ENCODE measurements around the gene USP7.
"Not testable (repeated sequence)": the region's sequence is repeated elsewhere in the genome, so short reads cannot be mapped to it uniquely, and the experiment has no call there.

USP7 gene

DNA sequence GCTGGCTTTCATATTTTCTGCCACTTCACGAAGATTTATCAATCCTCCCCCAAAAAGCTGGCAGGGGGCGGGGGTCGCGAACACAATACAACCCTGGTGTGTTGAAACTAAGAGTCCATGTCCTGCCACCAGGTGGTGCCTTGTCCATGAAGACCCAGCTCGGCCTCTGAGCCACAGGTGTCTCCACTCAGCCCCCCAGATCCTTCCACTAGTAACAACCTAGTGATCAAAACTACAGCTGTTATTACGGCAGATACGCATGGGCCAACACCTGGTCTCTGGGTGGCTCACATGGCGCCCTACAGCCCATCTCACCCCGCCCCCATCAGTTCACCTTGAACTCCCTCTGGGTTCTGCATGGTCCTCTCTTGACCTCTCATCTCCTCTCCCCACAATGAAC, 27.7 kb downstream of the USP7 start:
- no peak overlapping the region for H3K4me3 ChIP-seq (ENCODE audit: low read length)
- no peak for TF ChIP-seq ZNF274 (IDR thresholded peaks at IDR 0.05; ENCODE audit: low read depth, low read length)

DNA sequence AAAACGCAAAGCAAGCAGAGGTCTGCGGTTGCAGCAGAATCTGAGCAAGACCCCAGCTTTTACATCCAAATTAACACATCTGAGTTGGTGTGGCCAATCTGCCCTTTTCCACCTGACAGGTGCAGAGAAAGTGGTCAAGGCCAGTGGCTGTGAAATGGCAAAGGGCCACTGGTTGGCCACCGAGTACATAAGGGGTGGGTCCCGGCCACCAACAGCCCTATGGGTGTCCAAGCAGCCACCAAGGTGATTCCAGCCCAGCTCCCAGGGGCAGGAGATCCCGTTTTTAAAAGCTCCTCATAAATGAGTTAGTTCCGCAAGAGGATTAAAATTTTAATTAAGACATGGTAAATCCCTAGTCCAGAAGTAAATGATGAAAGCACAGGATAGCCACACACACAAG, 29.1 kb downstream of the USP7 start:
- no peak overlapping the region for H3K4me3 ChIP-seq (ENCODE audit: low read length)
- no peak for TF ChIP-seq ZNF274 (IDR thresholded peaks at IDR 0.05; ENCODE audit: low read depth, low read length)

DNA sequence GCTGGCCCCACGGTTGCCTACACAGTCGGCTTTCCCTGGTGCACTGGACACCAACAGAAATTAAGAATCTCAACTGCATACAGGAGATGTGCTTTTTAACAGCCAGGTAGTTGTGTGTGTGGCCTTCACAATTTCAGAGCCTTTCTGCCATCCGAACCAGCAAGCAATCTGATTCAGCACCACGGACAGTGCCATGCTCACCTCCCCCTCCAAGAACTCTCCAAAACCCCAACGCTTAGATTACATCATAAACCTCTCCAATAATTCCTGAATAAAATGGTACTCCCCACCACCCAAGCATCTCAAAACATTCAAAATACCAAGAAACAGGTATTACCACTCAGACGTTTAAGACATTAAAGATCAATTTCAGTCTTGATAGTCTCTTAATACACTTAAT, 31.8 kb downstream of the USP7 start:
- TF ChIP-seq ZNF274 (IDR thresholded peaks at IDR 0.05; ENCODE audit: low read depth, low read length) = no peak
- H3K4me3 ChIP-seq (ENCODE audit: low read length) = no peak overlapping the region

DNA sequence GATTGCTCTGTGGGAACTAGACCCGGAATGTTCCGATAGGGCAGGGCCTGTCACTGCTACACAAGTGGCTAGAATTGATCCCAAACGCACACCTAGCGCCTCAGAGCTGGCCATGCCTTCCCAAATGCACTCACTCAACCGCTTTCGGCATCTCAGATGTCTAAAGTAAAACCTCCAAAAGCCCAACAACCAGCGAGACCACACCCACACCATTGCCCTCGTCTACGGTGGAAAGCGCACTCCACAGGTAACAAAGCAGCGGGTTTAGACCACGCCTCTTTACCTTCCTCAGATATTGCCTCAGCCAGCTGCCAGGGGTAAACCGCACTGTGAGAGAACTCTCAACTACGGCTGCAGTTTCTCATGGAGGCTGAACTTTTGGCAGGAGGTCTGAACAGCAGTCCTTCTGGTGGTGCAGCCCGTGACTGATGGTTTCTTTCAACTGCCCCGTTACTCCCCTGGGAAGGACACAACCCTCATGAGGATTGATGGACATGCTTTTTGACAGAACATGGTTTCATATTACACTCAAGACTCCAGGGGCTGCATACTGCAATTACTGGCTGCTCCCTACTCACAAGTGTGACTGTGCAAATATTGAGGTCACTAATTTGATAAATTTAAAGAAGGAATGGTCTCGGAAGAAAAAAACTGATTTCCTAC, 34.5 kb downstream of the USP7 start:
- TF ChIP-seq ZNF274 (IDR thresholded peaks at IDR 0.05; ENCODE audit: low read depth, low read length) = no peak
- no peak overlapping the region for H3K4me3 ChIP-seq (ENCODE audit: low read length)

DNA sequence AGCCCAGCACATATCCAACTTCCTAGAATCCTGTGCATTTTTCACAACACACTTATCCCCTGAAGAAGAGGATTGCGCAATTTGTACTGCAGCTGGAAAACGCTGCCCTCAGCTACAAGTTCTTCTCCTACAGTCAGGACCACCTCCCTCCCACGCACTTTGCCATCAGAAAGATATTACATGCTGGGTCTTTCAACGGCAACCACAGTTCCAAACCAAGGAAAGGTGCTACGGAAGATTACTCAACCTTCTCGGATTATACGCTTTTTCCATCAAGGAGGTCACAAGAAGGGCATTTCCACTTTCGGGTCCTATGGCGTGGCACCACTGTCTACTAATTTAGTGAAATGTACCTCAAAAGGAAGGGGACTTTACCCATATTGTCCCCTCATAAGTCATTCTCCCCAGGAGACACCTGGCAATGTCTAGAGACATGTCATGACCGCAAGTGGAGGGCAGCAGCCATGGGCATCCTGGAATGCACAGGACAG, 35.2 kb downstream of the USP7 start:
- H3K4me3 ChIP-seq (ENCODE audit: low read length) = no peak overlapping the region
- no peak for TF ChIP-seq ZNF274 (IDR thresholded peaks at IDR 0.05; ENCODE audit: low read depth, low read length)

DNA sequence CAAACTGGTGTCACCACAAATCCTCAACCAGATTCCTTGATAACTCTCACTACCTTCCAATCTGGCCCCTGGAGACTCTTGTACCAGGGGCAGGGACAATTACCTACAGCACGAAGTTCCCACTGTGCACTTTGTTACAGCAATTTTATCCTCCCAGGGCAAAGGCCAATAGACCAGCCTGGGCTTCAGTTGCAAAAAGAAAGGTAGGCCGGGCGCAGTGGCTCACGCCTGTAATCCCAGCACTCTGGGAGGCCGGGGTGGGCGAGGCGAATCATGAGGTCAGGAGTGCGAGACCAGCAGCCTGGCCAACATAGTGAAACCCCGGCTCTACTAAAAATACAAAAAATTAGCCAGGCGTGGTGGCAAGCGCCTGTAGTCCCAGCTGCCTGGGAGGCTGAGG, 36.9 kb downstream of the USP7 start:
- H3K4me3 ChIP-seq (ENCODE audit: low read length) = no peak overlapping the region
- no peak for TF ChIP-seq ZNF274 (IDR thresholded peaks at IDR 0.05; ENCODE audit: low read depth, low read length)

DNA sequence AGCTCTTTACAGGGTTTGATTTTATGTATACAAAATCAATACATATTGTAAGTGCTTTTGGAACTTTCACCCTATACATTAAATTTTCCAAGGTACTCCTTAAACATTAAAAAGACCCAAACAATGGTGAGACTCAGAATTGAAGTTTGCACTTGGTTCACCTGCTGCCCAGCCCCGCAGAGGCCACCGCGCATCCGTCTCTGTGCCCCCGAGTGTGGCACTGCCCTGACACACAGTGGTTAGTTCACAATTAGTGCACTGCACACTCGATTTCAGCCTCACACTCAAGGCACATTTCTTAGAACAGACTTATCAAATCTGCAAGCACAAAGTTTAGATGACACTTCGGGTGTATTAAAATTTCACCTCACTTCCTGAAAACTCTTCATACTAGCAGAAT, 38.3 kb downstream of the USP7 start:
- H3K4me3 ChIP-seq (ENCODE audit: low read length) = no peak overlapping the region
- no peak for TF ChIP-seq ZNF274 (IDR thresholded peaks at IDR 0.05; ENCODE audit: low read depth, low read length)

DNA sequence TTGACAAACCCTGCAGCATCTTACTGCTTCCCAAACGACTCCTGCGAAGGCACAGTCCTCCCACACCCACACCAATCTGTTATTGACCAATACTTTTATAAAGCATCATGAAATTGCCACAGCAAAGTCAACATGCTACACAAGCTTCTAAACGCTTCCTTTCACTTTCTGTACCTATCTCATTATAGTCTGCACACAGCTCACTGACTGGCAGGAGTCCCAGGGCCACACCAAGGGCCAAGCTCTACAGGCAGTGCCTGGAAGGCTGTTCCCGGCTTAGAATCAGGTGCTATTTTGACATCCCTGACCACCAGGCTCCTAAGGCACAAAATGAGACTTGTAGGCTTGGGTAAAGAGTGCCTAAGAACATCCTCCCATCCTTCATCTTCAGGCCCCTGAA, 39.5 kb downstream of the USP7 start:
- no peak overlapping the region for H3K4me3 ChIP-seq (ENCODE audit: low read length)
- TF ChIP-seq ZNF274 (IDR thresholded peaks at IDR 0.05; ENCODE audit: low read depth, low read length) = no peak

DNA sequence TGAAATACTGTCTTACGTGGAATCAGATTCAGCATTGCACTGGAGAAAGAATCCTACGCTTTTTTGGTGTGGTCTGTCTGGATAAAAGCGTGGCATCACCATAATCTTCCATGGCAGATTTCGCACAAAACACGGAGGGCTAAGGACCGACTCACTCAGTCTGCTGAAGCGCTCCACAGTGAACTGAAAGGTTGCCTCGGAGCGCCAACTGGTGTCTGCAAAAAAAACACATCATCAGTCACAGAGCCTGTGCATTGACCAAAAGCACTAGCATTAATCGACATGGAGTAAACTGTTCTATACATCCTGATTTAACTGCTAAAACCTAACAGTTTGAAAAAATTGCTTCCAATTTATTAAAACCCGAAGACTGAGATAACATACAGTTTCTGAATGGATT, 40.5 kb downstream of the USP7 start:
- TF ChIP-seq ZNF274 (IDR thresholded peaks at IDR 0.05; ENCODE audit: low read depth, low read length) = no peak
- no peak overlapping the region for H3K4me3 ChIP-seq (ENCODE audit: low read length)

DNA sequence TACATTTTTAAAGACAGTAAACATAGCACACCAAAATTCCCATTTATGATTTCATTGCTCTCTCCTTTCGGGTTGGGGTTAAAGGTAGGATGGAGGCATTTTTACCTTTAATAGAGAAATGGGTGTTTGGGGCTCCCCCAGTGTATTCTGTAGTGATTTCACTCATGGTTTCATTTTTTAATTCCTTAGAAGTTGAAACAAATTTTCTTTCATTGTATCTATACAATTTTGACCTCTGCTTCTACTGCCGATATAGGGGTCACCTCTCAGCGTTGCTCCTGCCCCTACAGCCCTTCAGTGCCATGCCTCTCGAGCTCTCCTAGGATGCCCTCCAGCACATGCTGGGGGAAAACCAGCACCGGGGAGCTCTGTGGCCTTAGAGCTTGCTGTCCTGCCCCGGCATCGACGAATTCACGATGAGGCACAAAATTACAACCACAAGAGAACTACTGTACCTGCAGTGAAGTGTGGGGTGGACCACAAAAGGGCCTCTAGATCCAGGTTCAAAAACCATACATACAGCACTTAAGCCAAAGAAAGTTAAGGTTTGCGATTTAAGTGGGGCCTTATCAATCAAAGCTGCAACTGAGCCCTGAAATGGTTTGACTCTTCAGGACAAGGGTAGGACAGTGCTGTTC, 42.2 kb downstream of the USP7 start:
- H3K4me3 ChIP-seq (ENCODE audit: low read length) = no peak overlapping the region
- no peak for TF ChIP-seq ZNF274 (IDR thresholded peaks at IDR 0.05; ENCODE audit: low read depth, low read length)

DNA sequence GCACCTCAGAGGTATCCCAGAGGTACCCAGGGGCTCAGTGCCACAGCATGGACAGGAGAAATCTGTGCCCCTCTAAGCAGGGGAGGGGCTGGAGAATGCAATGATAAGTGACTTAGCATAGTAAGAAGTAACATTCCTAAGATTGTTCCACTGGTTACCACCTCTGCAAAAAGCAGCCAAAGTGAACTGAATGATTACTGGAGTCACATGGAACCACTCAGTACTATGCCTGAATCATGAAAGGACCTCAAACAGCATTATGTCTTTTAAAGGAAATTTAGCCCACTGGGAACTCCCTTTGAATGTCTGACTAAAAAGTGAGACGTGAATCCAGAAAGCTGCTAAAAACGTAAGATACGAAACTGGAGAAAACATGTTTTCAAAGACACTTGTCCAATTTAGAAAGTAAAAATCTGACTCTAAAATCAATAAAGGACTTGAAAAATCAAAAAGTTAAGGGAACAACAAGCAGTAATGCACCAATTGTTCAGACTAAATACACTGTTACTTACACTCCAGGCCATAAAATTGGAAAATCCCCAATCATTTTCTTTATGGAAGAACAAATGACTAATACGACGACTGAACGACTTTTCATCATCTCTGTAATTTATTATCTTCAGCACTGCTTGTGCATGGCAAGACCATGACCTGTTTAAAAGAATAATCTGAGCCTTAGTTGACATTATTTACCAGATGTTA, 42.9 kb downstream of the USP7 start:
- no peak for TF ChIP-seq ZNF274 (IDR thresholded peaks at IDR 0.05; ENCODE audit: low read depth, low read length)
- H3K4me3 ChIP-seq (ENCODE audit: low read length) = no peak overlapping the region

DNA sequence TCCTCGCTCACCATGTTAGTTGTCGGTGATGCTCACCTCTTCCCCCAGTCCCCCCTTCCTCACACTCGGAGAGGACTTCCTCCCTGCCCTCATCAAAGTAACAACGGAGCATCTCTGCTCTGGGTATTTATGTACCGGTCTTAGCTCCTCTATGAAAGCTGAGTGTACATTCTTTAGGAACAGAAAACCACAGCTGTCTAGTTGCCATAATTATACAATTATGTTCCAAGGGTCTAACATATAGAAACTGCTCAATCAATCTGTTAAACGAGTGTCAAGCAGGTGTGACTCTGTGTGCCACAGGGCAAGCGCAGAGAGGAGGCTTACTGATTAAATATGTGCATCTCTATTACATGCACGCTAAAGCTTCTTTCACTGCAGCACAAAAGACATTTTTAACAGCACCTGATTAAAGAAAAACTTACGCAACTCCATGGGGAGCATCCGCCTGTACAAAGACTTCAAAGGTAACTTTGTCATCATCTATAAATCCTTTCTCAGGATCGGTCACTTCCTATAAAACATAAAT, 43.7 kb downstream of the USP7 start:
- no peak overlapping the region for H3K4me3 ChIP-seq (ENCODE audit: low read length)
- TF ChIP-seq ZNF274 (IDR thresholded peaks at IDR 0.05; ENCODE audit: low read depth, low read length) = no peak

DNA sequence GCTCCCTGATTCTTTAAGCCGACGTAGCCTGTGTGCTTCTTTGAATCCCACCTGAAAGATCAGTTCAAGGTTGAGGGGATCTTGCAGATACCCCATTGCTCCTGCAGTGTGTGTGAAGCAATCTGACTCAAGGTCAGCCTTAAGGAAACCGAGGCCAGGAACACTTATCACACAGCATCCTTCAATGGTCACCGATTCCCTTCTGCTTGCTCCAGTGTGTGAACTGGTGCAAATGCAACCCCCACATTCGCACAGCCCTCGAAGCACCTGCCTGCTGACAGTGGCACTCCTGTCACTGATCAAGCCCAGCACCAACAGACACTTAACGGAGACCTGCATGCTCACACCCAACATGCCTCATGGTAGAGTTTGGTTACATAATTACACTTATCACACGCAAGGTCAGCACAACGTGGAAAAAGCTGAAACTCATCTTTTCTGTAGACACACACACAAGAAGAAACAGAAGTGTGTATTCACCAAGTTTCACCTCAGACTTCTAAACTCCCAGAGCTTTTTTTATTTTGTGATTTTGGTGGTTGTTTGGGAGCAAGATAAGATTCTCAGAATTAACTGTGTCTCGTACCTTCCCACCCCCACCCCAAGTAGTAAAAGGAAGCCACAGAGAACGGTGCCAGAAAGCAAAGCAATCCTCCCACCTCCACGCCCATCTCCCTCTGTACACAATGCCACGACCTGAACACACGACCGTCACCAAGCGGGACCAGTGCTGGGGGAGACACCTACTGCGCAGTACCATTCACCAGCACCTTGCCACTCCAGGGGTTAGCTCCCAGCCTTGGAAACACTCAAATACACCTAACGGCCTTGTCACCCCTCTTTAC, 44.4 kb downstream of the USP7 start:
- no peak for TF ChIP-seq ZNF274 (IDR thresholded peaks at IDR 0.05; ENCODE audit: low read depth, low read length)
- H3K4me3 ChIP-seq (ENCODE audit: low read length) = no peak overlapping the region

DNA sequence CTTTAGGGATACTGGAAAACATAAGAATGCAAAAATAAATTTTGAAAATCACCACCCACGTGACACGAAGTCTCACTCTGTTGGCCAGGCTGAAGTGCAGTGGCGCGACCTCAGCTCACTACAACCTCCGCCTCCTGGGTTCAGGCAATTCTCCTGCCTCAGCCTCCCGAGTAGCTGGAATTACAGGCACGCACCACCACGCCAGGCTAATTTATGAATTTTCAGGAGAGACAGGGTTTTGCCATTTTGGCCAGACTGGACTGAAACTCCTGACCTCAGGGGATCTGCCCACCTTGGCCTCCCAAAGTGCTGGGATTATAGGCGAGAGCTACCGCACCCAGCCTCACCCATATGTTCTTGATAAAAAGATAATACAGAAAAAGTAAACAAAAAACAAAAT, 46.4 kb downstream of the USP7 start:
- H3K4me3 ChIP-seq (ENCODE audit: low read length) = not testable (repeated sequence)

All from GM08714 (cell line).